Central memory CD8-positive, alpha-beta T cell (primary cell): ENCODE measurements around the gene DET1.
"Not testable (repeated sequence)": the region's sequence is repeated elsewhere in the genome, so short reads cannot be mapped to it uniquely, and the experiment has no call there.

Experiments used
- ATAC-seq: fragments of 150-1000 bp; cut with Tn5 transposase; replicated peaks from 2 replicates; pipeline ENCODE4 v1.10.0; 2022; ENCODE audit warnings: mild to moderate bottlenecking, moderate FRiP score, moderate number of reproducible peaks; ENCODE audit not compliant: poor library complexity, severe bottlenecking; ENCODE audit errors: extremely low read depth
- DNase-seq, 2 donors: peaks; one replicate each; pipeline ENCODE4 v3.0.0; 2021; ENCODE audit warnings: low spot score in 2 of 2
- H3K27ac Mint-ChIP-seq: one replicate; pipeline ENCODE4 v1.8.0; 2022; ENCODE audit warnings: low read depth, mild to moderate bottlenecking, moderate library complexity, mixed read lengths
- H3K27me3 Mint-ChIP-seq: one replicate; pipeline ENCODE4 v1.8.0; 2022; ENCODE audit warnings: mixed read lengths
- H3K36me3 Mint-ChIP-seq: one replicate; pipeline ENCODE4 v1.8.0; 2022; ENCODE audit warnings: mild to moderate bottlenecking, moderate library complexity, mixed read lengths; ENCODE audit not compliant: insufficient read depth
- H3K4me1 Mint-ChIP-seq: one replicate; pipeline ENCODE4 v1.8.0; 2022; ENCODE audit warnings: mixed read lengths
- H3K4me3 Mint-ChIP-seq: one replicate; pipeline ENCODE4 v1.8.0; 2022; ENCODE audit warnings: mild to moderate bottlenecking, moderate library complexity, mixed read lengths
- H3K9me3 Mint-ChIP-seq: one replicate; pipeline ENCODE4 v1.8.0; 2022; ENCODE audit warnings: mixed read lengths

Gene DET1

GRCh38 chr15:88468721-88469120 lies 77.8 kb downstream of the DET1 start:
- H3K27me3 Mint-ChIP-seq, ATAC-seq, H3K9me3 Mint-ChIP-seq, DNase-seq: not testable (repeated sequence)
- Mint-ChIP-seq H3K36me3 (peaks cover 30% of the 10 kb centered on the region), H3K4me1 (peaks cover 19% of the 10 kb centered on the region), H3K27ac (peak overlapping the region; percentile 93), H3K4me3 (peak overlapping the region; percentile 92)

GRCh38 chr15:88467935-88468528 lies 78.4 kb downstream of the DET1 start:
- ATAC-seq: peak; percentile 4
- H3K27ac Mint-ChIP-seq: peak overlapping the region; percentile 93
- H3K9me3 Mint-ChIP-seq: no peaks in the 10 kb centered on the region
- peaks cover 19% of the 10 kb centered on the region for H3K4me1 Mint-ChIP-seq
- peaks cover 32% of the 10 kb centered on the region for H3K36me3 Mint-ChIP-seq
- H3K4me3 Mint-ChIP-seq: peak overlapping the region; percentile 92
- DNase-seq: no peak
- H3K27me3 Mint-ChIP-seq: no peaks in the 10 kb centered on the region

- Mint-ChIP-seq H3K9me3 (no peaks in the 10 kb centered on the region), H3K4me3 (peak within 1 kb of the TSS; percentile 92), H3K36me3 (peaks cover 38% of the 10 kb centered on the region), H3K4me1 (peaks cover 19% of the 10 kb centered on the region), H3K27me3 (no peaks in the 10 kb centered on the region), H3K27ac (peak within 1 kb of the TSS; percentile 93)
- DNase-seq (peak; percentile 84 to 86), ATAC-seq (peak; percentile 96)
Measured at GRCh38 chr15:88467073-88467934, 79.2 kb downstream of the DET1 start, which contains the start of the genes MRPL46 and MRPS11. TSS of gene MRPL46 (minus strand) at chr15:88467388. CDS start at chr15:88467377, 11 bp downstream. TSS of gene MRPS11 (plus strand) at chr15:88467708. CDS start at chr15:88467718, 10 bp downstream.

GRCh38 chr15:88465633-88466224 lies 80.8 kb downstream of the DET1 start:
- Mint-ChIP-seq H3K4me3 (peak overlapping the region; percentile 92), H3K4me1 (peaks cover 19% of the 10 kb centered on the region), H3K27ac (no peak overlapping the region), H3K27me3 (no peaks in the 10 kb centered on the region), H3K9me3 (no peaks in the 10 kb centered on the region), H3K36me3 (peaks cover 47% of the 10 kb centered on the region)
- no peak for ATAC-seq
- no peak for DNase-seq

- Mint-ChIP-seq H3K27me3 (no peaks in the 10 kb centered on the region), H3K4me3 (no peak overlapping the region), H3K36me3 (peaks cover 61% of the 10 kb centered on the region), H3K27ac (no peak overlapping the region), H3K9me3 (no peaks in the 10 kb centered on the region), H3K4me1 (peaks cover 19% of the 10 kb centered on the region)
- no peak for DNase-seq
- ATAC-seq: no peak
Measured at GRCh38 chr15:88463870-88464532, 82.5 kb downstream of the DET1 start.
